Fibroblast of villous mesenchyme (primary cell): Measurements from ENCODE around the gene SLC38A2. TPM values are rescaled to one million over a fixed set of nuclear protein-coding genes. Genes with fewer than 3 reads are reported as not detected.

ENCODE experiments used
- DNase-seq: peaks from one replicate; pipeline ENCODE4 v3.0.0-alpha.2; 2010; ENCODE audit warnings: low read depth
- H3K4me3 ChIP-seq: 2 replicates; pipeline ENCODE4 v1.5.1; 2011; ENCODE audit warnings: low read depth, mild to moderate bottlenecking, low read length
- total RNA-seq: library from RNA; depleted of rRNA; stranded (reverse); fragments of >200 nt; gene quantifications from 2 replicates; pipeline ENCODE4 v1.2.3, GENCODE V29; 2012
- TF ChIP-seq, protein P1 (sequence below): IDR thresholded peaks from 2 replicates; pipeline ENCODE4 v1.5.1; 2012; ENCODE audit warnings: low read depth, mild to moderate bottlenecking, low read length; ENCODE audit not compliant: insufficient read depth

SLC38A2 gene
- total RNA-seq, 1 donor = 1,547 TPM

DNA sequence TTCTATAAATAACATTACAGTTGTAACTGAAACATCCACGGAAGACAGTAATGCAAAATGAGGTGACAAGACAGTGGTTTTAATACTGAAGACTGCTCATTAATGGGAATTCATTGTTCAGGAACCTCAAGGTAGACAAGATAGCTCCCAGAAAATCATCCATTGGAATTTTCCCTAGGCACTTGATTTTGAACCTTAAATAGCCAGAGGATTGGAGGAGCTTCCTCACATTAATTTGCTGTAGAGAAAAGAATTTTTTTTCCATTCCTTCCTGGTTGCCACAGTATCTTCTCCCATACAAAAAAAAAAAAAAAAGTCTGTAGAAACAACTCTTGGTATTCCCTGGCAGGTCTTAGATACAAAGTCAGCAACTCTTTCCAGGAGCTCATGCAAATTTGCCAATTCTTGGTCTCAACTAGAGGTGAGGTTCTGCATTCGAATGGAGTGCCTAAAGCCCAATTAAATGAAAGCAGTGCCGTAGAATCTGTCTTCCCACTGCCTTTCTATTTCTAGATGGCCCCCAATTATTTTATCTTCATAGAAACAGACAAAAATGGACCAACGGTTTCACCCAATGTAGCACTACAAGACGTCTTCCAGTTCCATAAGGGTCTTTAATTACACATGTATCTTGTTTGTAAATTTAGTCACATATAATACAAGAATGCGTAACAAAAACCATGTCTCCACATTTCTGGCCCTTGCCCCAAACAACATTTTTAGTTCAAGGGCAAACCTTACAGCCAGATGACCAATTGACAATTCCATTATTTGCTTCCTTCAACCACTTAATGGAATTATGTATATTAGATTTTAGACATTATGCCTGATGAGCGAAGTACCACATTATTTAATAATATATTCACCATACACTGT is 13.5 kb downstream of the SLC38A2 start:
- TF ChIP-seq, protein P1, sequence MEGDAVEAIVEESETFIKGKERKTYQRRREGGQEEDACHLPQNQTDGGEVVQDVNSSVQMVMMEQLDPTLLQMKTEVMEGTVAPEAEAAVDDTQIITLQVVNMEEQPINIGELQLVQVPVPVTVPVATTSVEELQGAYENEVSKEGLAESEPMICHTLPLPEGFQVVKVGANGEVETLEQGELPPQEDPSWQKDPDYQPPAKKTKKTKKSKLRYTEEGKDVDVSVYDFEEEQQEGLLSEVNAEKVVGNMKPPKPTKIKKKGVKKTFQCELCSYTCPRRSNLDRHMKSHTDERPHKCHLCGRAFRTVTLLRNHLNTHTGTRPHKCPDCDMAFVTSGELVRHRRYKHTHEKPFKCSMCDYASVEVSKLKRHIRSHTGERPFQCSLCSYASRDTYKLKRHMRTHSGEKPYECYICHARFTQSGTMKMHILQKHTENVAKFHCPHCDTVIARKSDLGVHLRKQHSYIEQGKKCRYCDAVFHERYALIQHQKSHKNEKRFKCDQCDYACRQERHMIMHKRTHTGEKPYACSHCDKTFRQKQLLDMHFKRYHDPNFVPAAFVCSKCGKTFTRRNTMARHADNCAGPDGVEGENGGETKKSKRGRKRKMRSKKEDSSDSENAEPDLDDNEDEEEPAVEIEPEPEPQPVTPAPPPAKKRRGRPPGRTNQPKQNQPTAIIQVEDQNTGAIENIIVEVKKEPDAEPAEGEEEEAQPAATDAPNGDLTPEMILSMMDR = no peak
- H3K4me3 ChIP-seq = no peak overlapping the region
- peak; percentile 38 for DNase-seq

DNA sequence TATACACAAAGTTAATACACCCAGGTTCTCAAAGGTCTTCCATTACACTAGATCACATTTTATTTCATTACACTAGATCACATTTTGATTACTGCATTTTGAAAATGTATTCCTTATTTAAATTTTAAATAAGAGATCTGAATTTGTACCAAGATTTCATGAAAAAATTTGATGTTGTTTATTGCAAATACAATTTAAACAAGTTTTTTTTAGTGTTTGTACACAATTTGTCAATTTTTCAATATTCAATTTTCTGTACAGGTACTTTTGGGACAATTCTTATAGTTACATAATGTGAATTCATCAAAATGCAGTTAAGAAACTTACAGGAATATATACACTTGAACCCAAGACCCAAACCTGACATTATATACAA is 14.3 kb downstream of the SLC38A2 start:
- TF ChIP-seq, protein P1 = no peak
- no peak overlapping the region for H3K4me3 ChIP-seq
- no peak for DNase-seq

DNA sequence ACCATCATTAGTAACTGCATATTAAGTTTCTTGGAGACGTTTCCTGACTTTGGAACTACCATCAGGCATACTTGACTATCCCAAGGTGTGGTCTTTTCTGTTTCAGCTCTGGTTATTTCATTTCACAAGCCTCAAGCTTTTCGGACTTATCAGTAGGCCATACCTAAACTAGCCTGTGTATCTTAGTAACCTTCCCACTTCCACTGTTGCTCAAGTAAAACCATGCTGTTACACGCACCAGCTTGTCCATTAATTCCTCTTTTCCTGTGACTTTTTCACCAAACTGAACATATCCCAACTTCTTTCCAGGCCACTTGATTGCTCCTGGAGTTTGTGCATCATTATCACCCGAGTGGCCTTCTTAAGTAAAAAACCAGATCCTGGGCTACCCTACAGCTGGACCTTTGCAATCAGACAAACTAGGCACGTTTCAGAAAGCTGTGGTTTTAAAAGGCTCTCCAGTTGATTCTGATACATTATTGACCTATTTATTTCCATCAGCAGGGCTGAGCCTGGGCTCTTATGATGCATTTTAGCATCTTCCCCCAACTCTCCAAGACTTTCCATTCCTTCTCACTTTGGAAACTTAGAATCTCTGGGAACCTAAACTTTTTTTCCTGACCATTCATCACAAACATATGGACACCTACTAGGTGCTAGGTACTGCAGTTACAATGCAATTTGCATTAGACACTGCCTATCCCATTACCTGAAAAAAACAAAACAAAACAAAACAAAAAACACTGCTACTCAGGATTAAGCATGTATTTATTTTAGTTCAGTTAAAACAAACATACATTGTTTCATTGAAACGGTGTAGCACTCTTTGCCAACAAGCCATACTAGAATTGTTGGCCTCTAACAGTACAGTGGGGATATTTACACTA is 14.9 kb downstream of the SLC38A2 start:
- TF ChIP-seq, protein P1 = no peak
- no peak overlapping the region for H3K4me3 ChIP-seq
- peak; percentile 94 for DNase-seq

DNA sequence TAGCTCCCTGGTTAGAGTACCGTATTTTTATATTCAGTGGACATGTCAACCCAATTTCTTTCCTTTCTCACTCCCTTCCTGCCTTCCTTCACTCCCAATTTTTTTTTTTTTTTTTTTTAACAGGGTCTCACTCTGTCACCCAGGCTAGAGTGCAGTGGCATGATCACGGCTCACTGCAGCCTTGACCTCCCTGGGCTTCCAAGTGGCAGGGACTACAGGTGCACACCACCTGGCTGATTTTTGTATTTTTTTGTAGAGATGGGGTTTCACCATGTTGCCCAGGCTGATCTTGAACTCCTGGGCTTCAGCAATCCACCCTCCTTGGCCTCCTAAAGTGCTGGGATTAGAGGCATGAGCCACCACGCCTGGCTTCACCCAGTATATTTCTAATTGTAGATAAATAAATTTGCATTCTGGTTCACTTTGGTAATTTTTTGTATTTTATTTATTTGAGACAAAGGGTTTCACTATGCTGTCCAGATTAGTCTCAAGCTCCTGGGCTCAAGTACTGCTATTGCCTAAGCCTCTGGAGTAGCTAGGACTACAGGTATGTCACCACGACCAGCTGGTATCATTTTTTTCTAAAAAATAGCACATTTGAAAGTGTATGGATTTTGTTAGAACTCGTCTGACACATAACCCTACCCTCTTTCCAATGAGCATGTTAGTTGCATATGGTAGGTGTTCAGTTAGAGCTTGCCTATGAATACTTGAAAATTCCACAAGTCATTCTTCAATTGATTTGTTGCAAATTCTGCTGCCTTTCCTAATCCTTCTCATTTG is 15.7 kb downstream of the SLC38A2 start:
- TF ChIP-seq, protein P1 = no peak
- DNase-seq = peak; percentile 34
- no peak overlapping the region for H3K4me3 ChIP-seq

DNA sequence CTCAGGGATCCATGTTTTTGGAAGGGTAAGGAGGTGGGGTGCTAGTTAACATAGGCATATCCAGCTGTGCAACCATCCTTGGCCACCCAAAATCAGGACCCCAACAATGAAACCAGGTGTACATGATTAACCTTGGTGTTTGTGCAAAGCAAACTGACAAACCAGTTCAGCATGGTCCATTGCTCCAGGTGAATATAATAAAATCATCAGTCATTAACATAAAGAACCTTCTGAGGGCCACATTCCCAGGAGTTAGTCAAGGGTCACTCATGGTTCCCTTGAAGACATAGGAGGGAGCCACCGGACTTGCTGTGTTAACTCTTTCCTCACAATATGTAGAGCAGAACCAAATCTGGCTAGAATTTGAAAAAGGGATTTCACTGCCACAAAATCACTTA is 17.8 kb downstream of the SLC38A2 start:
- TF ChIP-seq, protein P1 = no peak
- no peak overlapping the region for H3K4me3 ChIP-seq
- no peak for DNase-seq

DNA sequence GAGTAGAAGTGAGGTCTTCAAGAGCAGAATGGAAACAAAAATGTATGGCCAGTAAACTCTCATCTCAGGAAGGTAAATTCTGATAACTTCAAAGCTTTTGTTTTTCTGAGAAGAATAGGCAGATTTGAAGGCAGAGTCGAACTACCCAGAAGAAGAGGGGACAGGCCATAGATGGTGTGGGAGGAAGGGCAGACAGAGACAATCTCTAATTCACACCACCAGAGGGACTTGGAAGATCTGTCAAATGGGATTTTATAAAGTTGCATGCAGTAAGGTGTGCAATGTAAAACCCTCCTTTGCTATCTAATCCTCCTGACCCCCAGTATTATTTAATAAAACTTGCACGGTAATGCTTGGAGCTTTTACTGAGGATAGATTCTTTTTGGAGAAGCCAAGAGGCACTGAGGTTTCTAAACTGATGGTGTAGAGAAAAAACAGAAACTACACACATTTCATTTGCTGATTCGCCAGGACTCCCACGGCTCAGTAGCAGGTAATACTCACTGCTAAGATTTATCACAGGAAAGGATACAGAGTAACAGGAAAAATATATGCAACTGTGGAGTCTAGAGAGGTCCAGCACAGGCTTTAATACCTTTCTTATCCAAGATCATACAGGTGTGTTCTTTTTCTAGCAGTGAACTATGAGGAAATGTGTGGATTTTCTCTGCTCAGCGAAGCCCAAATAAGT is 18.3 kb downstream of the SLC38A2 start:
- TF ChIP-seq, protein P1 = no peak
- H3K4me3 ChIP-seq = no peak overlapping the region
- DNase-seq = no peak
